HG02588 (cell line): Measurements from ENCODE around the gene PLCE1.

Source experiments
- ATAC-seq: cut with Tn5 transposase; IDR thresholded peaks from one replicate; pipeline ENCODE4 v1.9.1; 2021; ENCODE audit warnings: mild to moderate bottlenecking, moderate library complexity; ENCODE audit not compliant: unreplicated experiment

Gene PLCE1

DNA sequence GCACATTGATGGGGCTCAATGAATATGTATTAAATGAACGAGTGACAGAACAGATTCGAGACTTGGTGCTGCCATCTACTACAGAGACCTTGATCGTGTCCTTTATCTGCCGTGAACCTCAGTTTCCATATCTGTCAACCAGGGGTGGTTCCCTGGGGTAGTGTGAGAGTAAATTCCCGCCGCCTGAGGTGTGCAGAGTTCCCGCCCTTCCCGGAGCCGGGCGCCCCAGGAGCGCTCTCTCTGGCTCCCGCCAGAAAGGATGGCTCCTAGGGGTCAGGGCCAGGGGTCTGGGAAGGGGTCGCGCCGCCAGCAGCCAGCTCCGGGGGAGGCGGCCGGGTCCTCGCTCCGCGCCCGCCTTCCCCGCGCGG lies 333 bp upstream of the PLCE1 start:
- no peak for ATAC-seq

GRCh38 chr10:93994438-93994801 lies 689 bp downstream of the PLCE1 start:
- no peak for ATAC-seq

GRCh38 chr10:93995182-93995581 lies 1.5 kb downstream of the PLCE1 start:
- ATAC-seq, result no peak

GRCh38 chr10:93995598-93996271 lies 2.0 kb downstream of the PLCE1 start:
- ATAC-seq, result no peak

- no peak for ATAC-seq
Measured at GRCh38 chr10:93996551-93996950, 2.8 kb downstream of the PLCE1 start.

DNA sequence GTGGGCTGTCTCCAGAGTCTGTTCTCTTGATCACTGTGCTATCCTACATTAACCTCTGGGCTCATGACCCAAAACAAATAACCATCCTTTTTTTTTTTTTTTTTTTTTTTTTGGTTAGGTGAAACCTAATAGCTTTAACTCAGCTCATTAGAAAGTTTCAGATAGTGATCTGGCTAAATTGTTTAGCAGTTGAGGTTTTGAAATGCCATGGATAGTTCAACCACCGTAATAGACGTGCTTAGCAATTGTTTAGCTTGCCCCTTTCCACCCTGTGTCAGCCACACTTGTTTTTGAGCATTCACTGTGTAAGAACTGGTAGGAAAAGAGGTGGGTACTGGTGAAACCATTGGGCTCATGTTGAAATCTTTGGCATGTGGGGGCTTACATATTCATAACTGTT lies 3.8 kb downstream of the PLCE1 start:
- no peak for ATAC-seq

DNA sequence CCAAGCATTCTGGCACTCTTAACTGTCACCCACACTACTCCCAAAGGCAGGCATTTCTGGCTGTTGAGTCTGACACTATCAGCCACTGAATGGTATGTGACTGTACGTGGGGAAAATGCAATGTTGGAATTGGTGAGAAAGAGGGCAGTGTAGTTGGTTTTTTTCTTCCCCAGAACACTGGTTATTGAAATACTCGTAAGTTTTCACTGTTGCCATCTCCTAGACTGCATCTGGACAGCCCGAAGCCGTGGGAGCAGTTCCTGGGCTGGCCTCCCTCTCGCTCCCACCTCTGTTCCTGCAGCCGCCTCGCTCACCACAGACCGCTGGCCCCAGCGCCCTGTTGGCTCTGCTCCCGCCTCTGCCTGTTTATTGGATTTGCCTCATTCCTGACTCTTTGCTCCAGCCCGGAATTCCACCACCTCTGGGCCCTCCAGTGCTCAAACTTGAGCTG lies 5.7 kb downstream of the PLCE1 start:
- no peak for ATAC-seq

DNA sequence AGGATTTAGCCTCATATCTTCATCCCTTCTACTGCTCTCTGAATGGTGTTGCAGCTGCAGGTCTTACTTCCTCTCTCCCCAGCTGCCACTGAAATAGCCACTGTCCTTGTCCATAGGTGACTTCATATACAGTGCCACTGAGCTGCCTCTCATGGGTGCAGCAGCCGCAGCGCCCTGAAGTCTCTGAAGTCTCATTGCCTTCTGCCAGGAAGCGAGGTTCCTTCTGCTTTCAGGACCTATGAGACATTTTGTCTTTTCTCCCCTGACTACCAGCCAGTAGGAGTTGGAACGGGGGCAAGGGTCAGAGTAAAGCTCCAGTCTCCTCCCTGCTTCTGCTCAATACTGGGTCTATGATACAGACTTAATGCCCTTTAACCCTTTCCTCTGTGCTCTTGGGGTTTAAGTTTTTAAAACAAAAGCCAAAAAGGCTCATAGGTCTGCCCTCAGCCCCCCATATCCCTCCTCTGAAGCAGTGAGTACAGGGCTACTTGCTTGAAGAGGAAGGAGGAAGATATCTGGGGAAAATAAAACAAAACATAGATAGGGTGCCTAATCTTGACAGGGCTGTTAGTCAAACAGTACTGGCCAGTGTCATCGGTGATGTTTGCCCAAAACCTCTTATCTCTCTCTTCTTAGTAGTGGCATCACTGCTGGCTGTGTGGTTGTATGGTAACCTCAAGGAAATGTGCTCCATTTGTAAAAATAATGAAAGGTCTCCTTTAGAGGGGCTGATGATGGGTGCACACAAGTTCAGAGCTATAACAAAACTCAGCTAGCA lies 7.1 kb downstream of the PLCE1 start:
- ATAC-seq, result no peak

DNA sequence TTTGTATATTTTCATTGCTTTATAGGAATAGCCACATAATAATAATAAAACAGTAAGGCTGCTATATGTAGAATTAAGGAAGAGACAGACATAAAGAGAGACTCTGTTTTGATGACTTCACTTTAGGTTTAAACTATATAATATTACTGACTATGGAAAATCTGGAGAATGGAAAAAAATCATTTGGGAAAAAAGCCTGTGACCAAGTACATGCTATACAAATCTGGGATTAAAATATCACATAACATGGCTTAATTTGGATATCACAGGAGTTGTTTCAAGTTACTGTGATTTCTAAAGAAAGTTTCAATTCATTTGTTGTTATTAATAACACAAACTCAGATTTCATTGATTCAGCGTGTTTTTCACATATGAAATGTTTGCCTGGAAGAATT lies 7.7 kb downstream of the PLCE1 start:
- ATAC-seq, result no peak

DNA sequence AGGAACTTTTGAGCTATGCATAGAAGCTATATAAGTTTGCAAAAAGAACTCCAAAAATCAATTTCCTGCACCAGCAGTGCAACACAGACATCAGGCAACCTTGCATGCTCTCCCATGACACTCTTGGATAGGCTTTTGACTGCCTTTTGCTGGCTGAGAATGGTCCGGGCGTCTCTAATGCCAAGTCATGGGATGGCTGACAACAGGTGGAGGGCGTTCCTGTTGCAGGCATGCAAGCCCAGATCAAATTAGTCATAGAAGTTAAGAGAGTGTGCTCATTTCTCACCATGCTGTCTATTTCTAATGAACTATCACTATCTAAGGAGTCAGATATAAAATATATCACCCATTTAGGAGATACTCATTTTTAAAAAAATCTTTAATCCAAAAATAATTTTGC lies 8.4 kb downstream of the PLCE1 start:
- ATAC-seq, result no peak

DNA sequence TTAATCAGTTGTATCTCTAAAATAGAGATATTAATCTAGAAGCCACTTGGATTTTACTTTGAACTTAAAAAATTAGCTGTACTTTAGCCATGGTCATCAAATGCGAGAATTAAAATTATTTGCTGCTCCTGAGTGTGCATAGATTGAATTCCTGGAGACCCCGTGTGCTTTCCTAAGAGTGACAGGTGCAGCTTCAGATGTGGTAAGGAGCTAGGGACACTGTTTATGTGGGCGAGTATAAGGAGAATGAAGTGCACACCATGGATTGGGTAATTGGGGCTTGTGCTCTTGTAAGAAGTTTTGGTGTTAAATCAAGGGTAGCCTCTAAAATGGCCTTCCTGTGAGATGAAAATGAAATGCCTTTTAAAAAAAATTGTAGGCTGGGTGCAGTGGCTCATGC lies 9.8 kb downstream of the PLCE1 start:
- ATAC-seq, result no peak

DNA sequence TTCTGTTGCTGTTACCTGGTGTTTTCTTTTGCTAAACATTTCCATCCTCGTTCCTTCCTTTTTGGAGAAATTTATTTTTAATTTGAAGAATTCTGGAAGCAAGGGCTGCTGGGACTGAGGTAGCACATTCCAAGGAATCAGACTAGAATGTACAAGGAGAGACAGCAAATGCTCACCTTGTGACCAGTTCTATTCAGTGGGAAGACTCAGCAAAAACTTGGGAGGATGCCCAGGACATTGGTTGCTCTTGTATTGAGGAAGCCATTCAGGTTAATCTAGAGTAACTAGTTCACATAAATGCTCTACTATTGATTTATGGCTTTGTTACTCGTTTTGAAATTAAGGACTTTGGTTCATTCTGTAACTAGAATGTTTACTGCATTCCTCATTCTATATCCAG lies 11.3 kb downstream of the PLCE1 start:
- ATAC-seq, result no peak

DNA sequence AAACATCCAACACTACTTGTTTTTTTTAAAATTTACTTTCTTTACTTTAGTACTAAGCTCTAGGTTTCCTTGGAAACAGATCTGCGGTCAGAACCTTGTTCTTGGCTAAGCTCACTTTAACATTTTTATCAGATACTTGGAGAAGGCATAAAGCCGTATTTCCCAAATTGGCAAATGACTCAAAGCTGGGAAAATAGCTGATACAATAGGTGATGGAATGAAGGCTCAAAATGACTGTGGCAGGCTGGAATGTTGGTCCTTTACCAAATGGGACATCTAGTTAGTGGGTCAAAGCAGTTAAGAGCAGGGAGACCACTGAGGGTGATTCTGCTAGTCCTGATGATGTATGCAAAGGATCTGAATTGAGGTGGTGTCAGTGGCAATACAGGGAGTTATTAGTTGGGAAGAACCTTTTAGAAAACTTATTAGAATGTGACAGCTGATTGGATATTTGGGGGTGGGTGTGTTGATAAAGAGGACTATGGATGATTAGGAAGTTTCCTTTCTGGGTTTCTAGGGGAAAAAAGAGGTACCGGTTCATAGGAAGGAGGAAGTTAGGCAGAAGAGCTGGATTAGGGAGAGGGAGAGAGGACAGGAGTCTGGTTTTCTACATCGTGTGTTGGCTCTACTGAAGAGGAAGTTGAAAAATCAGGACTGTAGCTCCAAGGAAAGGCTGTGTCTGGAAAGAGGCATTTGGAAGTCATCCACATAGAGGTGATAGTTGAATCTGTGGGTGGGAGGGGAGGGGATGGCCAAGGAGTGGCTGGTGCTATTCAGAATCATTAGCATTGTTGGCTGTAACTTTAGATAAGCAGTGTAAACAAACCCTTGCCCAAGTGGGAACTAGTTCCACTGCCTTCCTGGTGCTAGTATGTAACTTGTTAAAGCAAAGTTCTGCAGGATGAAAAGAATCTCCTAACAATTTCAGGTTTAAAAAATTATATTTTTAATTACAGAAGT lies 13.1 kb downstream of the PLCE1 start:
- no peak for ATAC-seq

GRCh38 chr10:94008526-94008925 lies 14.8 kb downstream of the PLCE1 start:
- ATAC-seq, result no peak

GRCh38 chr10:94010116-94010515 lies 16.4 kb downstream of the PLCE1 start:
- no peak for ATAC-seq

DNA sequence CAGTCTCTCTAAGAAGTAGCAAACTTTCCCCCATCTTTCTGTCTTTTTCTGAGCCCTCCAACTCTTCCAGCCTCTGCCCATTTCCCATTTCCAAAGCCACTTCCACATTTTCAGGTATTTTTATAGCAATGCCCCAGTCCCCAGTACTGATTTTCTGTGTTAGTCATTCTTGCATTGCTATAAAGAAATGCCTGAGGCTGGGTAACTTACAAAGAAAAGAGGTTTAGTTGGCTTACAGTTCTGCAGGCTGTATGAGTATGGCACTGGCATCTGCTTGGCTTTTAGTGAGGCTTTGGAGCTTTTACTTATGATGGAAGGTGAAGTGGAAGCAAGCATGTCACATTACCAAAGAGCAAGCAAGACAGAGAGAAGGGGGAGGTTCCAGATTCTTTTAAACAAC lies 17.2 kb downstream of the PLCE1 start:
- ATAC-seq, result no peak

GRCh38 chr10:94011296-94011695 lies 17.6 kb downstream of the PLCE1 start:
- ATAC-seq, result no peak

DNA sequence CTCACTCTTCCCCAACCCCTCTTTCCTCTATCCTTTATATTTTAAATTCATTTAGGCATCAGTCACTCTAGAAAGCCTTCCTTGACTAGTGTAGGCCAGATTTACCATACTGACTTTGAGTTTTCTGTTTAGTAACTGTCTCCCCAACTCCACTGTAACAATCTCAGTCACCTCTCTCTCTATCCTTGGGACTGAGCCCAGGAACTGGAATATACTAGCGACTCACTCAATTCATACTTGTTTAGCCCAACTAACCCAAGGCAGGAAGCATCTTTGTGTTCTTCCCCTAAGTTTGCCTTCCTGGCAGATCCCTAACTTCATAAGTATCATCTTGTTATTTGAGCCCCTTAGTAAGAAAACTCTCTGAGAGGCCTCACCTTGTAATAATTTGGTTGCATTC lies 19.1 kb downstream of the PLCE1 start:
- ATAC-seq, result no peak

DNA sequence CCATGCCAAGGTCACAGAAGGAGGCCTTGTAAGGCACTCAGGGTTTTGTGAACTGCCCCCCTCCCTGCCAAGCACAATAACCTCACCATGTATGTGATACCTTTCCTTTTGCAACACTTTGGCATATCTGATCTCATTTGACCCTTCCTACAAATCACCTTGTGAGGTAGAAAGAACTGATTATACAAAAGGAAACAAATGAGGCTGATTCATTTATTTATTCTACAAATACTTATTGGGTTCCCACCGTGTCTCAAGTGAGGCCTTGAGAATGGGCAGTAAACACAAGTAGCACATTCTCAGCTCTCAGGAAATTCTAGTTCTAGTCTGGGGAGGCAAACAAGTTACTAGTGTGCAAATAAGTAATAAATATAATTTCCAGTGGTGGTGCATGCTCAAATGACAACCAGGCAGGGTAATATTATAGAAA lies 19.6 kb downstream of the PLCE1 start:
- ATAC-seq, result no peak

- no peak for ATAC-seq
Measured at GRCh38 chr10:94014304-94014703, 20.6 kb downstream of the PLCE1 start.
